MM.1S (cell line): ENCODE results near the gene SMG6.

Experiments
- EZH2 ChIP-seq: fragments of 300-600 bp; sonication (generic); optimal IDR thresholded peaks from 2 replicates; pipeline ENCODE3; 2017; ENCODE audit warnings: low read depth, mild to moderate bottlenecking, antibody characterized with exemption, low read length, mixed read lengths
- EZH2phosphoT487 ChIP-seq: fragments of 300-600 bp; sonication (generic); IDR thresholded peaks from 2 replicates; pipeline ENCODE4 v1.6.1; 2018; ENCODE audit warnings: antibody characterized with exemption, low read length
- TF ChIP-seq, protein P1 (sequence below): fragments of 300-600 bp; sonication (generic); IDR thresholded peaks from 2 replicates; pipeline ENCODE4 v1.5.1; 2016; ENCODE audit warnings: antibody characterized with exemption, low read length, mixed read lengths

DNA sequence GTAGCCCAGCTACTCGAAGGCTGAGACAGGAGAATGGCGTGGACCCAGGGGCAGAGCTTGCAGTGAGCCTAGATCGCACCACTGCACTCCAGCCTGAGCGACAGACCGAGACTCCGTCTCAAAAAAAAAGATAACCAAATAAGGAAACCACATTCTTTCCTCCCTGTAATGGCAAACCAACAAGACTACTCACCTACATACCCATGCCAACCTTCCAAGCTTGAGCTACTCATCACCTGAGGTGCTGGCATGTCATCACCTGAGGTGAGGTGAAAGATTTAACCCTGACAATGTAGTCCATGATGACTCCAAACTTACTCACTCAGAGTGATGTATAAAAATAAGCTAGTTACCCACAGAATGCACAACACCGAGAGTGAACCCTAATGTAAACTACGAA, 85.2 kb downstream of the SMG6 start:
- TF ChIP-seq, protein P1, sequence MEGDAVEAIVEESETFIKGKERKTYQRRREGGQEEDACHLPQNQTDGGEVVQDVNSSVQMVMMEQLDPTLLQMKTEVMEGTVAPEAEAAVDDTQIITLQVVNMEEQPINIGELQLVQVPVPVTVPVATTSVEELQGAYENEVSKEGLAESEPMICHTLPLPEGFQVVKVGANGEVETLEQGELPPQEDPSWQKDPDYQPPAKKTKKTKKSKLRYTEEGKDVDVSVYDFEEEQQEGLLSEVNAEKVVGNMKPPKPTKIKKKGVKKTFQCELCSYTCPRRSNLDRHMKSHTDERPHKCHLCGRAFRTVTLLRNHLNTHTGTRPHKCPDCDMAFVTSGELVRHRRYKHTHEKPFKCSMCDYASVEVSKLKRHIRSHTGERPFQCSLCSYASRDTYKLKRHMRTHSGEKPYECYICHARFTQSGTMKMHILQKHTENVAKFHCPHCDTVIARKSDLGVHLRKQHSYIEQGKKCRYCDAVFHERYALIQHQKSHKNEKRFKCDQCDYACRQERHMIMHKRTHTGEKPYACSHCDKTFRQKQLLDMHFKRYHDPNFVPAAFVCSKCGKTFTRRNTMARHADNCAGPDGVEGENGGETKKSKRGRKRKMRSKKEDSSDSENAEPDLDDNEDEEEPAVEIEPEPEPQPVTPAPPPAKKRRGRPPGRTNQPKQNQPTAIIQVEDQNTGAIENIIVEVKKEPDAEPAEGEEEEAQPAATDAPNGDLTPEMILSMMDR: no peak
- TF ChIP-seq EZH2 (no peak), EZH2phosphoT487 (no peak)
